Activated naive CD4-positive, alpha-beta T cell treated with anti-CD3 and anti-CD28 coated beads, Interleukin-2, amount 10 ng/mL, durations not matched to agents 7 days and 5 days (primary cell): ENCODE results near the gene PYGM.

Source experiments
- CTCF ChIA-PET: fragments of 350-600 bp; sonication (Branson Sonifier 250); formaldehyde crosslinking; loops from one replicate; lab custom pipeline; 2021; ENCODE audit warnings: antibody characterized with exemption; lab: Charles Lee
- DNase-seq: peaks from one replicate; pipeline ENCODE4 v3.0.0-alpha.2; 2020
- H3K27ac Mint-ChIP-seq: one replicate; pipeline ENCODE4 v1.8.0; 2021; ENCODE audit warnings: mild to moderate bottlenecking, moderate library complexity, mixed read lengths
- H3K27me3 Mint-ChIP-seq: one replicate; pipeline ENCODE4 v1.8.0; 2021; ENCODE audit warnings: mild to moderate bottlenecking, mixed read lengths
- H3K36me3 Mint-ChIP-seq: one replicate; pipeline ENCODE4 v1.8.0; 2021; ENCODE audit warnings: mixed read lengths
- H3K4me1 Mint-ChIP-seq: one replicate; pipeline ENCODE4 v1.8.0; 2021; ENCODE audit warnings: mixed read lengths
- H3K4me3 Mint-ChIP-seq: one replicate; pipeline ENCODE4 v1.8.0; 2021; ENCODE audit warnings: mild to moderate bottlenecking, moderate library complexity, mixed read lengths
- H3K9me3 Mint-ChIP-seq: one replicate; pipeline ENCODE4 v1.8.0; 2021; ENCODE audit warnings: mixed read lengths

The PYGM gene

DNA sequence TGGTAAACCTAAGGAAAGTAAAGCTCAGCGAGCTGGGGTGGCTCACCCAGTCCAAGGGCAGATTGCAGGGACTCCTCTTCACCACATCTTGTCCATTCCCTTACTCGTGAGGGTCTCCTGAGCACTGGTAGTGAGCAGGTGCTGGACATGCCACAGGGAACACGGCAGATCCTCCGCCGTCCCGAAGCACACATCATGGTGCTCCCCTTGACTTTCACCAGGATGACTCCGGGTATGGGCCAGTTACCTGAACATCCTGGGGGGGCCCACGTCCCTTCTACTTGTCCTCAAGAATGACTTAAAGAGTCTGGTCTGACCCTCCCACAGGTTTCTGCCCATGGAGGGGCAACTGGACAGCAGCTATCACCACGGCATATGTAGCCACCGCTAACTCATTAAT is 26.5 kb upstream of the PYGM start:
- peak; percentile 18 for DNase-seq
- H3K4me1 Mint-ChIP-seq, result peaks cover 3% of the 10 kb centered on the region
- no peaks in the 10 kb centered on the region for H3K9me3 Mint-ChIP-seq
- no peak overlapping the region for H3K4me3 Mint-ChIP-seq
- peaks cover 24% of the 10 kb centered on the region for H3K36me3 Mint-ChIP-seq
- H3K27me3 Mint-ChIP-seq, result no peaks in the 10 kb centered on the region
- CTCF ChIA-PET, result interaction anchor here (1.0 to 1.1 kb wide), 2 partner anchors 101 to 529 kb away, joined by 3 read pairs; no protein-coding TSS in a partner anchor
- H3K27ac Mint-ChIP-seq, result no peak overlapping the region

DNA sequence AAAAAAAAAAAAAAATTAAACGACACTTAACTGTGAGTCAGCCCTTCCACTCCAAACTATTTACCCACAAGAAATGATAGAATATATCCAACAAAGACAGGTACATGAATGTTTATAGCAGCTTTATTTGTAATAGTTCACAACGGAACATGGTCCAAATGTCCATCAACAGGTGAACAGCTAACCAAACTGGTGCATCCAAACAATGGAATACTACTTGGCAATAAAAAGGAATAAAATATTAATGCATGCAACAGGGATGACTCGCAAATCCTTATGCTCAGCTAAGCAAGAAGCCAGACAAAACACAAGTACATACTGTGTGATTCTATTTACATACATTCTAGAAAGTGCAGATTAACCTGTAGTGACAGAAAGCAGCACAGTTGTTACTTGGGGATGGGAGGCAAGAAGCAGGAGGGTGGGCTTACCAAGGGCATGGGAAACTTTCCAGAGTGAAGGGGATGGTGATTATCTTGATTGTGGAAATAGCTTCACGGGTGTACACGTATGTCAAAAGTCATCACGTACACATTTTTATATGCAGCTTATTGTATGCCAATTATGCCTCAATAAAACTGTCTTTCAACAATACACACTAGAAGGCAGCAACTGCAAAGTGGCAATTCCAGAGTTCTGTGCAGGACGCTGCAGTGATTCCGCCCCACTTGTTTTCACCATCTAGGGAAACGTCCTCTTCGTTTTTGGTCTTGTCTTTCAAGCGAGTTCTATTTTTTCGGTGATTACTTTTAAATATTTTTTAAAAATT is 25.2 kb upstream of the PYGM start:
- CTCF ChIA-PET, result interaction anchor here (0.8 to 1.4 kb wide), 3 partner anchors 10 to 325 kb away, joined by 3 to 4 read pairs (median 4); no protein-coding TSS in a partner anchor

DNA sequence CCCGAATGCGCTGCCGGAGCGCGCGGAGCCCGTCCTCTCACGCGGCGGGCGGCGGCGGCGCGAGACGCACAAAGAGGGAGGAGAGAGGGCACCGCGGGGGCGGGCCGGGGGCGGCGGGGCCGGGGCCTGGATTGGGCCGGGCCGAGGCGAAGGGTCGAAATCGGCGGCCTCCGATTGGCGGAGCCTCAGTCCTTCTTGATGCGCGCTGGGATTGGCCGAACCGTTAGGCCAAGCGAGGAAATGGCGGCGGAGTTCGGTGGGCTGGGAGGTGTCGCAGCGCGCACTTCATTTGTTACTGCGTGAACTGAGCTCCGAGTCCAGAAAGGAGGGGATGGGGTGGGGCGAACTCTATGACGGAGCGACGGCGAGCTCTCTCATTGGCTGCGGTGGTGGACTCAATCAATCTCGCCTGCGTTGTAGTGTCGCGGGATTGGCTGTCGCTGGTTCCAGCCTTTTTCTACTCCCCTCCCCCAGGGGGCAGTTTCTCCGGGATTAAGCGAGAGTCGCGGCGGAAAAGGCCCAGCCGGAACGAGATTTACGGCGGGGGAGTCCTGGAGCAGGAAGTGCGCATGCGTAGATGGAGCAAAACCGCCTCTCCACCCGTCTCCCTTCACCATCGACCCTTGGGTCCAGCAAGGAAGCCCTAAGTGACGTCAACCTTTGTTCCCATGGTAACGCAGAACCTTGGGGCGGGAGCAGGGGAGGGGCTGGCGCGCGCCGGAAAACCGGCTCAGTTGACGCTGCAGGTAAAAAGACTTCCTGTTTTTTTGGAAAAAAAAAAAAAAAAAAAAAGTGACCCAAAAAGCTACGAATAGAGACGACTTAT is 18.9 kb upstream of the PYGM start, which contains the start of gene SF1:
SF1 (minus strand) TSS at position 70 of the 826 bp plus-strand sequence. CDS start 150 bp downstream, outside the sequence.
- peaks cover 57% of the 10 kb centered on the region for H3K4me1 Mint-ChIP-seq

More for the DNA sequence above, 25.2 kb upstream of the PYGM start:
- Mint-ChIP-seq H3K9me3 (no peaks in the 10 kb centered on the region), H3K27me3 (no peaks in the 10 kb centered on the region), H3K27ac (no peak overlapping the region), H3K4me3 (no peak overlapping the region), H3K4me1 (peaks cover 16% of the 10 kb centered on the region), H3K36me3 (peaks cover 23% of the 10 kb centered on the region)
- DNase-seq, result no peak

DNA sequence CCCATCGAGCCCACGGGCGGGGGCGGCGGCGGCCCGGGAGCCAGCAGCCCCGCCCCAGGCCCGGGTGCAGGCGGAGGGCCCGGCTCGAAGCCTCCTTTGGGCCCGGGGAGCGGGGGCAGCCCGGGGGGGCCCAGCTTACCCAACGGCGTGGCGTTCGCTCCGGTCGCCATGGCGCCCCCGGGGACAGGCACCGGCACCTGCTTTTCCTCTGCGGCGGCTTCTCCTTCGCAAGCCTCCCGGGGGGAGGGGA is 18.4 kb upstream of the PYGM start:
- peaks cover 53% of the 10 kb centered on the region for H3K36me3 Mint-ChIP-seq
- CTCF ChIA-PET, result interaction anchor here (0.9 to 6.2 kb wide), 6 partner anchors 10 to 66 kb away, joined by 3 to 39 read pairs (median 3); partner anchors contain the start of gene RASGRP2

More for the DNA sequence above, 18.9 kb upstream of the PYGM start, which contains the start of gene SF1:
- Mint-ChIP-seq H3K9me3 (no peaks in the 10 kb centered on the region), H3K36me3 (peaks cover 48% of the 10 kb centered on the region), H3K27me3 (no peaks in the 10 kb centered on the region), H3K4me3 (peak within 1 kb of the TSS; percentile 96), H3K27ac (peak within 1 kb of the TSS; percentile 100)
- DNase-seq, result peak; percentile 100
- CTCF ChIA-PET, result interaction anchor here (0.9 to 6.2 kb wide), 6 partner anchors 11 to 65 kb away, joined by 3 to 39 read pairs (median 3); partner anchors contain the start of gene RASGRP2

DNA sequence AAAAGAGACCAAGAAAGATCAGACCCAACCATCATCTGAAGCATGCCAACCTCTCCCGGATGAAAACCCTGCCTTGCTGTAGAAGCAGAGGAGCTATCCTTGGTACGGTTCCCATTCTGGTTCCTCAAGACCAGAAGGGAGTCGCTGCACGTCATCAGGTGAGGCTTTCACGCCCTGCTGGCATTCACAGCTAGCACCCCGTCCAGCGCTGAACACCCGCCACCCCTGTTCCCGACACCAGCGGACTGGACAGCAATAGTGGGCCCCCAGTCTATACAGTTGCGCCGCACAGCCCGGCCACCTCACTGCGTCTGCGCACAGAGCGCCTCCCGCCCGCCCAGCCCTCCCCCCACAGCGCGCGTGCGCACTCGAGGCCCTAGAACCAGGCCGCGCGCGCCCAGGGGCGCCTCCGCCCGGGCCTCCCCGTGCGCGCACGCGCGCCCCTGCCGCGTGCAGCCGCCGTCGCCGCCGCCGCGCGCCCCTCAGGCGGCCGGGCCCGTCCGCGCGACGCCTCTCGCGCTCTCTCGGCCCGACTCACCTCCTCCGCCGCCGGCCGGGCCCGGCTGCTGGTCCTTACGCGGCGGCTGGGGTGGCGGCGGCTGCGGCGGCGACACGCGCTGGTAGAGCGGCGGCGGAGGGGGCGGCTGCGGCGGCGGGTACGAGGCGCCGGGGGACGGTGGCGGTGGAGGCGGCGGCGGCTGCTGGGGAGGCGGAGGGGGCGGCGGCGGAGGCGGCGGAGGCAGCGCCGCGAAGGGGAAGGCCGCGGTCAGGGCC is 17.9 kb upstream of the PYGM start:
- peak overlapping the region; percentile 96 for H3K4me3 Mint-ChIP-seq
- H3K27me3 Mint-ChIP-seq, result no peaks in the 10 kb centered on the region
- no peaks in the 10 kb centered on the region for H3K9me3 Mint-ChIP-seq
- peaks cover 67% of the 10 kb centered on the region for H3K4me1 Mint-ChIP-seq
- CTCF ChIA-PET, result interaction anchor here (0.8 to 6.2 kb wide), 4 partner anchors 10 to 34 kb away, joined by 3 to 39 read pairs (median 4); partner anchors contain the start of gene RASGRP2
- peak overlapping the region; percentile 94 for H3K27ac Mint-ChIP-seq
- peak; percentile 86 for DNase-seq
- H3K36me3 Mint-ChIP-seq, result peaks cover 58% of the 10 kb centered on the region

More for the DNA sequence above, 18.4 kb upstream of the PYGM start:
- Mint-ChIP-seq H3K9me3 (no peaks in the 10 kb centered on the region), H3K27me3 (no peaks in the 10 kb centered on the region), H3K4me3 (peak overlapping the region; percentile 86), H3K4me1 (peaks cover 62% of the 10 kb centered on the region), H3K27ac (peak overlapping the region; percentile 100)
- DNase-seq, result no peak

DNA sequence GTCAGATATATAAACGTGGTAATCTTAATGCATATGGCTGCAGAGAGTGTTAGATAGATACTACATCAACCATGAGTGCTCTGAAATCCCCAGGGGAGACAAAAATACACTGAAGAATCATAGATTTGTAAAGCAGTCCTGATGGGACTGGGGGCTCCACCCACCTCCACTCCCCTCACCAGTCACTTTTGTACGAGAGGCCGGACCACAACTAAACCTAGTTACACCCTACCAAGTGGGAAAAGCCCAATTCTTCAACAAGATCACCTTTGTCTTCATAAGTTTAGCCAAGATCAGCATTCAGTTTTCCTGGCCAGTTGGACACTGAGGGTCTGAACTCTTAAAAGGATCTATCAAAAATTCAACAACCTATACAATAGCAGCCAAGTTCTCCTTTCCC is 17.1 kb upstream of the PYGM start:
- no peaks in the 10 kb centered on the region for H3K27me3 Mint-ChIP-seq
- CTCF ChIA-PET, result interaction anchor here (0.8 to 6.2 kb wide), 4 partner anchors 9 to 33 kb away, joined by 3 to 39 read pairs (median 4); partner anchors contain the start of gene RASGRP2
- H3K27ac Mint-ChIP-seq, result peak overlapping the region; percentile 94
- no peak for DNase-seq
- peaks cover 75% of the 10 kb centered on the region for H3K4me1 Mint-ChIP-seq
- H3K36me3 Mint-ChIP-seq, result peaks cover 65% of the 10 kb centered on the region
- no peaks in the 10 kb centered on the region for H3K9me3 Mint-ChIP-seq
- H3K4me3 Mint-ChIP-seq, result peak overlapping the region; percentile 96

DNA sequence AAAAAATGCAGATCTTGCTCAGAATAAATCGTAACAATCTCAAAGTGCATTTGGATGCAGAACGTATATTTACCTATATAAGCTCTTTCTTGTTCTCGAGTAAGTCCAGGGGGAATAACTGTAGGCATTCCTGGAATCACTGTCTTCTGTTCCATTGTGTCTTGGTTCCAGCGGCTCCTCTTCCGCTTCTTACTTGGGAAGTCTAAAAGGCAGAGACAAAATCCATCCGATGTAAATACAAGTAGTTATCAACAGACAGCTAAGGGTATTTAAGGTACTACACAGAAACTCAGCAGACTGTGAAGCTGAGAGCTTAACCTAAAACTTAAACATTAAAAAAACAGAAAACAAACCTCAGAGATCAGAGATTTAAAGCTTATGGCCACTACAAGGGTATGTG is 16.7 kb upstream of the PYGM start:
- peaks cover 69% of the 10 kb centered on the region for H3K36me3 Mint-ChIP-seq
- H3K4me3 Mint-ChIP-seq, result peak overlapping the region; percentile 96
- H3K9me3 Mint-ChIP-seq, result no peaks in the 10 kb centered on the region
- CTCF ChIA-PET, result interaction anchor here (1.3 to 6.2 kb wide), 2 partner anchors 8 to 33 kb away, joined by 5 to 39 read pairs; partner anchors contain the start of gene RASGRP2
- DNase-seq, result no peak
- H3K27me3 Mint-ChIP-seq, result no peaks in the 10 kb centered on the region
- peaks cover 79% of the 10 kb centered on the region for H3K4me1 Mint-ChIP-seq
- peak overlapping the region; percentile 94 for H3K27ac Mint-ChIP-seq

DNA sequence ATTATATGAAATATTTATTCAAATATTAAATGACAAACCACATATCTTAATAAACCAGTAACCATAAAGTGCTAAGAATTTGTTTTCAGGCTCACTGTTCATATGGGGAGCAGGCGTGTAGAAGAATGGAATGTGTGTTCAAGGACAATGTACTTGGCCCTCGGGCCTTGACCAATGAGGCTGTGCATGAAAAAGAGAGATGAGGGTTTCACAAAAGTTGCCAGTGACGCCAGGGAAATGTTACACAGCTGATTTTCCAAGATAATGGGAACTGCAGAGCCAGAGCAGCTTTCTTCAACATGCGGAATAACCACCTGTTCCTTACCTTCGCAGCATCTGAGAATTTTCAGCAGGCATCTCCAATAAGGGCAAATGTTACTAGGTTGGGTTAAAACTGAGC is 14.4 kb upstream of the PYGM start:
- Mint-ChIP-seq H3K9me3 (no peaks in the 10 kb centered on the region), H3K27me3 (no peaks in the 10 kb centered on the region), H3K4me3 (no peak overlapping the region), H3K27ac (peak overlapping the region; percentile 37), H3K4me1 (peaks cover 77% of the 10 kb centered on the region), H3K36me3 (peaks cover 78% of the 10 kb centered on the region)
- no peak for DNase-seq
- CTCF ChIA-PET, result interaction anchor here (0.8 to 6.2 kb wide), 5 partner anchors 9 to 85 kb away, joined by 3 to 39 read pairs (median 3); partner anchors contain the start of gene RASGRP2

DNA sequence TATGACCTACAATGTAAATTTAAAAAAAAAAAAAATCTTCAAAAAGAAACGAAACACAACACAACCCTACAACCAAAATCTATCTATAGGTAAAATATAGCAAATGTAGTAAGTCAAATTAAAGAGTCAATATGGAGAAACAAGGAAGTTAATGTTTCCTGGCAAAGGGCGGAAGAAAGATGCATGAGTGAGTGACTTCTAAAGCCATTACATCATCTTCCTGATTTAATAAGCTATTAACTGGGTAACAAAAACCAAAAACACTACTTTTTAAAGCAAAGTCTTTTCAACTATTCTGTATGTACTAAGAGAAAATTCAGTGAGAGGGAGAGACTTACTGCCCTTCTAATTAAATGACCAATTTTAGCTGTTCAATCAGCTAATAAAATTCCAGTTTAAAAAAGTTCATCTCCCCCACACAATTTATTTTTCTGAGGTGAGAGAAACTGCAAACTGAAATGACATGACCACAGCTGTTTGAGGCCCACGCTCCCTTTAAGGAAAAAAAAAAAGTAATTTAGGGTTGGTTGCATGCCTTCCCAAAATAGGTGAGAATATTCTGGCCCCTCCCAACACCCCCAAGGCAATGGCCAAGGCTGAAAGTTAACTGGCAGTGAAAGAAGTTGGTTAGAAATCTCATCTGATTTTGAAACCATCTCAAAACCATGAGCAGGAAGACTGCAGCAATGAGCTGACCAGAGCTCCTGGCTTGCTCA is 12.7 kb upstream of the PYGM start:
- H3K27ac Mint-ChIP-seq, result peak overlapping the region; percentile 86
- H3K27me3 Mint-ChIP-seq, result no peaks in the 10 kb centered on the region
- H3K36me3 Mint-ChIP-seq, result peaks cover 93% of the 10 kb centered on the region
- no peaks in the 10 kb centered on the region for H3K9me3 Mint-ChIP-seq
- no peak for DNase-seq
- CTCF ChIA-PET, result interaction anchor here (0.8 to 15.2 kb wide), 3 partner anchors 10 to 84 kb away, joined by 4 to 208 read pairs (median 4); partner anchors contain the start of gene RASGRP2
- H3K4me3 Mint-ChIP-seq, result peak overlapping the region; percentile 21
- peaks cover 91% of the 10 kb centered on the region for H3K4me1 Mint-ChIP-seq

DNA sequence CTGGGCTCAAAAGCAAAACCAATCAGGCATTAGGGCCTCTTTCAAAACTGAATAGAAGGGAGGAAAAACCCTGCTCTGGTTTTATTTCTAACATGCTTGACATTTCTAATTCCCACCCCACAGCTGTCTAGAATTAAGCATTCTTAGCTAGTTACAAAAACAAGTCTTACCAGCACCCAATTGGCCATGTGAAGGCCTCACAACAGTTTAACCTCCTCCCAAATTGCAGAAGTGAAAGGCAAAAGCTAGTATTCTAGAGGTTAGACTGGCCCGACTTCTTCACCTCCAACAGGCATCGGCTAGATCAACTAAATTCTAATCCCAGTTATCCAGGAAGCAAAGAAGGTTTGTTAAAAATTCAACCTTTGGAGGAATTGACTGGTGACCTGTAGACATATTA is 12.1 kb upstream of the PYGM start:
- CTCF ChIA-PET, result interaction anchor here (0.6 to 15.2 kb wide), 3 partner anchors 9 to 308 kb away, joined by 3 to 208 read pairs (median 4); partner anchors contain the start of gene RASGRP2

DNA sequence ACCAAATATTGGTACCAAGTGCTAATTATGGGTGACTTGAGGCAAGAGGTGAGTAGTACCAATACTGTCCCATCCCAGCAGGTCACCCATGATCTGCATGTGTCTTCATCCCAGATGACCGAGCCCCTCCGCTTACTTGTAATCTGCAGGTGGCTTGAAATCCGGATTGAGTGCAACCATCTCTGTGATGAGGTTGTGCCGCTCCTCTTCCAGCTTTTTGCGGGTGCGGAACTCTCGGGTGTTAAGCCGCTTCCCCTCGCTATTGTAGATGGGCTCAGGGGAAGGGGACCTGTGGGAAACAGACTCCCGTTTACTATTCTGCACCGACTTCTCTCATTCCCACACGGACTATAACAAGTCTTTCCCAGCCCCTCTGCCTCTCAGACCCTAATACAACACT is 10.3 kb upstream of the PYGM start:
- Mint-ChIP-seq H3K27me3 (no peaks in the 10 kb centered on the region), H3K4me3 (no peak overlapping the region), H3K4me1 (peaks cover 89% of the 10 kb centered on the region), H3K36me3 (peaks cover 87% of the 10 kb centered on the region), H3K9me3 (no peaks in the 10 kb centered on the region), H3K27ac (peak overlapping the region; percentile 7)
- CTCF ChIA-PET, result interaction anchor here (0.7 to 15.2 kb wide), 5 partner anchors 9 to 34 kb away, joined by 3 to 208 read pairs (median 3); partner anchors contain the start of gene RASGRP2
- DNase-seq, result peak; percentile 13

More for the DNA sequence above, 12.1 kb upstream of the PYGM start:
- Mint-ChIP-seq H3K27ac (peak overlapping the region; percentile 86), H3K36me3 (peaks cover 93% of the 10 kb centered on the region), H3K4me3 (no peak overlapping the region), H3K9me3 (no peaks in the 10 kb centered on the region), H3K27me3 (no peaks in the 10 kb centered on the region), H3K4me1 (peaks cover 93% of the 10 kb centered on the region)
- DNase-seq, result no peak

DNA sequence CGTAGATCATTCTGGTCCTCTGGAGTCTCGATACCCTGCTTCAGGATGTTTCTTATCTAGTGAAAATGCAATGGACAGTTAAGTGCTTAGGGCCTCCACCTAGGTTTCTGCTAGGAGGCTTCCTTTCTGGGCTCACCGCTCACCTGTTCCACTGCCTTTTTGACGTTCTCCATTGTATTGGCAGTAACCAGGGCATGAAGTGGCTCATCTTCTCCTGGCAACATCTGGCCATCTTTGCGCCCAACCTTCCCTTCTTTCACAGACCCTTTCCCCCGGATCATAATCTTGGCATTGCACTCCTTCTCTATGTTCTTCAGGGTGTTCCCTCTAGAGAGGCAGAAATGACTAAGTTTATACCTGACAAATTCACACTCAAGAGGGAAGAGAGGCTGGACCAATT is 9.5 kb upstream of the PYGM start:
- no peaks in the 10 kb centered on the region for H3K9me3 Mint-ChIP-seq
- DNase-seq, result no peak
- peaks cover 87% of the 10 kb centered on the region for H3K36me3 Mint-ChIP-seq
- H3K4me3 Mint-ChIP-seq, result no peak overlapping the region
- H3K27me3 Mint-ChIP-seq, result no peaks in the 10 kb centered on the region
- peaks cover 89% of the 10 kb centered on the region for H3K4me1 Mint-ChIP-seq
- peak overlapping the region; percentile 34 for H3K27ac Mint-ChIP-seq
- CTCF ChIA-PET, result interaction anchor here (15.2 kb wide), 1 partner anchor 23 kb away, joined by 208 read pairs; the partner anchor contains the start of gene RASGRP2
